ENCODE results near the gene KNDC1.
"Not testable (repeated sequence)": the region's sequence is repeated elsewhere in the genome, so short reads cannot be mapped to it uniquely, and the experiment has no call there.

KNDC1 gene

GRCh38 chr10:133162910-133163856, 3.2 kb downstream of the KNDC1 start:
- no peak for DNase-seq

- no peak for DNase-seq
Measured at GRCh38 chr10:133163889-133164815, 4.1 kb downstream of the KNDC1 start.

DNA sequence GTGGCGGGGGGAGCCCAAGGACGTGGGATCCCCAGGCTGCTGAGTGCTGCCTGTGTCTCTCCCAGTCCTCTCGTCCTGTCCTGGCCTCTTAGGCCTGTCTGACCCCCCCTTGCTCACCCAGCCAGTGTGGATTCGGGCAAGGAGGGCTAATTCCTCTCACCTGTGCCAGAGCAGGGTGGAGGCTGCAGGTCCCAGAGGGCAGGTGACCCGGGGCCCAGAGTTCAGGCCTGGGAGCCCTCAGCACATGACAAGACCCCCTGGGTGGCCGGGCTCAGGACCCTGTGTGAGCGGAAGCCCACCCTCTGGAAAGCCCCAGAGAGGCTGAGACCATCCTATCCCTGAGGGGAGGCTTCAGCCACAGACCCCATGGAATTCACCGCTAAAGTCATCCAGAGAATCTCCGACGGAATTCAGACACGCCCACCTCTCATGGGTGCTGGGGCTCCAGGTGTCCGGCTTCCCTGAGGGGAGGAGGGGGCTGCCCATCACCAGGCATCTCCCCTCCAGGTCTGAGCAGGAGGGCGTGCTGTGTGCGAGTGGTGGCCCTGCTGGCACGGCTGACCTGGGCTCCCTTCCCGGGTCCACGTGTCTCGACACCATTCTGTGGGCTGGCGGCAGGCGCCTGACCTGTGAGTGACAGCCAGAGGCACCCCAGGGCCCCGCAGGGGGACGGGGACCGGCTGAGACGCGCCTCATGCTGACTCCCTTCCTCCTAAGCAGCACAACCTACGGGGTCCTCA, 5.0 kb downstream of the KNDC1 start:
- no peak for DNase-seq

- DNase-seq, result no peak
Measured at GRCh38 chr10:133165556-133166503, 5.8 kb downstream of the KNDC1 start.

DNA sequence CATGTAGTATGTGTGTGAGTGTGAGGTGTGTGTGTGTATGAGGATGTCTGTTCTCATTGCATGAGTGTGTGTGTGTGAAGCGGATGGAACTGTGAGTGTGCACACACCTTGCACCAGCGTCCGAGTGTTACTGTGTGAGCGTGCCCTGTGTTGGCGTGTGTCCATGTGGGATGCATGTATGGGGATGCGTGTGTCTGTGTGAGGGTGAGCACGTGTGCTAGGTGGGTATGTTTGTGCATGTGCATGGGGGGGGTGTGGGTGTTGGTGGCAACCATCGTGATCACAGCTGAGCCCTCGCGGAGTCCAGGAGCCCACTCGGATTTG, 6.4 kb downstream of the KNDC1 start:
- no peak for DNase-seq

DNA sequence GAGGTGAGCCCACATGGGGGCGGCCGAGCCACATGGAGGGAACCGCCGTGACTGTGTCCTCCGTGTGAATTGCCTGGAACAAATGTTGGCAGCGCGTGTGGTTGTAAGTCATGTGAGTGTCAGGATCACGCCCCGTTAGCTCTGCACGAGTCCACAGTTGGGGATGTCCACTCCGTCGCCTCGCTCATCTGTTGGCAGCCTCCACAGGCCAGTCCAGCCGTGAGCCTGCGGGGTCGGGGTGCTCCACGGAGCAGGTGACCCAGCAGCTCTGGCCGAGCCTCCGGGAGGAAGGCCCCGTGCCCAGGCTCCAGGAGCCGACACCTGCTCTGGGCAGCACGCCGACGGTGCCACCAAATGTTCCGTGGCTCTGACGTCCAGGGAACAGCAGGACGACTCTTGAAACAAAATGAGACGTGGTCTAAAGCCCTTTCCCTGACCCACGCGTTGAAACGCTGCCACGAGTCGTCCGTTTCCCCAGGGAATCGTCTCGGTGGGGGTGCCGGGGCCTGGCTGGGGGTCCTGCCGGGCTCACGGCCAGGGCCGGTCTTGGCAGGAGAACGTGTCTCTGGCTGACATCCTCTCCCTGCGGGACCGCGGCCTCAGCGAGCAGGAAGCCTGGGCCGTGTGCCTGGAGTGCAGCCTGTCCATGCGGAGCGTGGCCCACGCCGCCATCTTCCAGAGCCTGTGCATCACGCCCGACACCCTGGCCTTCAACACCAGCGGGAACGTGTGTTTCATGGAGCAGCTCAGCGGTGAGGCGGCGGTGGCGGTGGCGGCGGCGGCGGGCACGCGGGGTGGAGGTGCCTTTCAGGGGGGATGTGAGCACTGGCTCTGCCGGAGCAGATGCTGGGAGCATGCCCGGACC, 7.0 kb downstream of the KNDC1 start:
- no peak for DNase-seq

DNA sequence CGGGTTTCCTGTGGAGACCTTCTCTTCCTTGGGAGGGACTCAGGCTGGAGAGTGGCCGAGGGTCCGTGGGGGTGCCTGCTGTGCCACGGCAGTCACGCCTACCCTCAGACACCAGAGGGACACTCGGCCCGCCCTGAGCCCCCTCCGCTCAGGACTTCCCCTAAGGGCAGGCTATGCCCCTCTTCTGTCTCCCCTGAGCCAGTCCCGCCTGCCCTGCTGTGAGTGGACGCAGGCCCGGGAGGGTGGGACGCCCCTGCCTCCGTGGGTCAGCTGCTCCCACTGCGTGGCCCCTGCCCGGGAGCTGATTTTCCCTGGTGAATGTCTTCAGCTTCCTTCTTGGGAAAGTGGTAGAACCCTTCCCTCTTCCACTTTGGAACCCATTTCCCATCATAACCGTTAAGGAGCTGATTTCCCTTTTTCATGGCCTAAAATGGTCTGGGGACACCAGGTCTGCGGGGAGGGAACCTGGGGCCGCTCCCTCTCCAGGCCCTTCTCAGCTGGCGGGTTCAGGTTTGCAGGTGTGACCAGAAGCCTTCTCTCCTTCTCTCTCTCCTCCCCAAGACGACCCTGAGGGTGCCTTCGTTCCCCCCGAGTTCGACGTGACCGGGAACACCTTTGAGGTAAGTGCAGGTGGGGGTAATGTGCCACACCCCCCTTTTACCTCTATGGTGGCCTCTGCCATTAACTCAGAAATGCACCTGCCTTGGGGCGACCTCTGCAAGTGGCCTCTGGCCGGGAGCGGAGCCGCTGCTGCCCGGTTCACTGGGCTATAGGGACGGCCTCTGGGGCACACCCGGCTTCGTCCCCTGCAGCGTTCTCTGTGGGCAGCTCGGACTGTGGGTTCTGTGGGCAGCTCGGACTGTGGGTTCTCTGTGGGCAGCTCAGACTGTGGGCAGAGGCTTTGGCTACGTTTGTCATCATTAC, 7.9 kb downstream of the KNDC1 start:
- no peak for DNase-seq

GRCh38 chr10:133168617-133169031, 8.6 kb downstream of the KNDC1 start:
- no peak for DNase-seq

DNA sequence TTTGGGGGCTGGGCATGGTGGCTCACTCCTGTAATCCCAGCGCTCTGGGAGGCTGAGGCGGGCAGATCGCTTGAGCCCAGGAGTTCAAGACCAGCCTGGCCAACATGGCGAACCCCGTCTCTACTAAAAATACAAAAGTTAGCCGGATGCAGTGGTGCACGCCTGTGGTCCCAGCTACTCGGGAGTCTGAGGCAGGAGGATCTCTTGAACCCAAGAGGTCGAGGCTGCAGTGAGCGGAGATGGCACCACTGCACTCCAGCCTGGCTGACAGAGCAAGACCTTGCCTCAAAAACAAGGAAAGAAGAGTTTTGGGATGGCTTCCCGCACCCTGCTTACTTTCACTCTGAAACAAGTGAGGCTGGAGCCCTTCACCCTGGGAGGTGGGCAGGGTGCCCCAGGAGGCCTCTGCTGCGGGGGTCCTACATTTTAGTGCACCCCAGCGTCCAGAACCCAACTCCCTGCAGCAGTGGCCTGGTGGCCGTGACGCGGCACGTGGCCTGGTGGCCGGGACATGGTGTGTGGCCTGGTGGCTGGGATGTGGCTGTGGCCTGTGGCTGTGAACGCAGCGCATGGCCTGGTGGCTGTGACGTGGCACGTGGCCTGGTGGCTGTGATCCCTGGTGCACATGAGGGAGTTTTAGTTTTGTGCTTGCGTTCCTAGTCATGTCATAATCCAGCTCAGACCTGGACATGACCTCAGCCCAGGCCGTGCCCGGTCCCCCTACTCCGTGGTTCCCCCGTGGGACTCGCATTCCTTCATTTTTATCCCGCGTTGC, 9.3 kb downstream of the KNDC1 start:
- no peak for DNase-seq

DNA sequence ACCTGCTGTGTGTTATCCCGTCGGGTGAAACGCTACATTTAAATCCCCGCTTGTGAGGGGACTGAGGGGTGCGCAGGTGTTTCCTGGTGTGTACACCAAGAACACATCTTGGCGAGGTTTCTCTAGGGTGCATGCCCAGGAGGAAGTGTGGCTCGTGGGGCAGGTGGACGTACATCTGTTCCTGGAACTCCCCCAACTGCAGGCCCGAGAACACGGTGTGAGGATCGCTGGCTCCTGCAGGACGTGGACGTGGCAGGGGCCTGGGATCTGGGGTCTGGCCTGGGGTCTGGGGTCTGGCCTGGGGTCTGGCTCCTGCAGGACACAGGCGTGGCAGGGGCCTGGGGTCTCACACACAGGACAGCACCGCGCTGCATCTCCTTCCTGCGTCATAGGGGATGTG, 10.1 kb downstream of the KNDC1 start:
- DNase-seq, result no peak

GRCh38 chr10:133173860-133174640, 14.0 kb downstream of the KNDC1 start:
- DNase-seq, result no peak

GRCh38 chr10:133174689-133175263, 14.8 kb downstream of the KNDC1 start:
- DNase-seq, result no peak

GRCh38 chr10:133175624-133176023, 15.6 kb downstream of the KNDC1 start:
- not testable (repeated sequence) for DNase-seq

DNA sequence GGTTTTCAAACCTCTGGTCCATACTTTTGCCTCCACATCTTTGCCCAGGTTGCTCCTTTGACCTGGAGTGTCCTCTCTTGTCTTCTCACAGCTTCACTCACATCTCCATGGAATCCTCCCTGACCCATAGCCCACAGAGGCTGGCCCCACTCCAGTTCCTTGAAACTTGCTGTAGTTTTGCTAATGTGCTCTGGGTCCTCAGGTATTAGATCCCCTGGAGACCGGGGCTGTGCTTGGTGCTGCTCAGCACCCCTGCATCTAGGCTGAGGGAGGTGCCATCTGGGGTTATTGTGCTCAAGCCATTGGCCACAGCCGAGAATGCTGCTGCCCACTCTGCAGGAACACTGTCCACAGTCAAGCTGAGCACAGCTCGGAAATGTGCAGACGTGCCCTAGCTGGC, 16.5 kb downstream of the KNDC1 start:
- no peak for DNase-seq

DNA sequence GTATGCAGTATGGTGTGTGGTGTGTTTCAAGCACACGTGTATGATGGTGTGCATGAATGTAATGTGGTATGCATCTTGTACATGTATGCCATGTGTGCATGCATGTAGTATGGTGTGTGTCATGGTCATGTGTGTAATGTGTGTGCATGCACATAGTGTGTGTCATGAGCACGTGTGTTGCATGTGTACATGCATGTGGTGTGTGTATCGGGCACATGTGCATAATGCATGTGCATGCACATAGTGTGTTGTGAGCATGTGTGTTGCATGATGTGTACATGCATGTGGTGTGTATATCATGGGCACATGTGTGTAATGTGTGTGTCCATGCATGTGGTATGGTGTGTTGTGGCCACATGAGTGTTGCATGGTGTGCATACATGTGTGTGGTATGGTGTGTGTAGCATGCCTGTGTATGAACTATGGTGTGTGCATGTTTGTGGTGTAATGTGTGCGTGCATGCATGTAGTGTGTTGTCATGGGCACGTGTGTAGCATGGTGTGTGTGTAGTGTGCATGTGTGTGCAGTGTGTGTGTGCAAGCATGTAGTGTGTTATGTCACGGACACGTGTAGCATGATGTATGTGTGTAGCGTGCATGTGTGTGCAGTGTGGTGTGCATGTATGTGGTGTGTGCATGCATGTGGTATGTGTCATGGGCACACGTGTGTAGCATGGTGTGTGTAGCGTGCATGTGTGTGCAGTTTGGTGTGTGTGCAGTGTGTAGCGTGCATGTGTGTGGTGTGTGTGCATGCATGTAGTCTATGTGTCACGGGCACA, 17.6 kb downstream of the KNDC1 start:
- no peak for DNase-seq

DNA sequence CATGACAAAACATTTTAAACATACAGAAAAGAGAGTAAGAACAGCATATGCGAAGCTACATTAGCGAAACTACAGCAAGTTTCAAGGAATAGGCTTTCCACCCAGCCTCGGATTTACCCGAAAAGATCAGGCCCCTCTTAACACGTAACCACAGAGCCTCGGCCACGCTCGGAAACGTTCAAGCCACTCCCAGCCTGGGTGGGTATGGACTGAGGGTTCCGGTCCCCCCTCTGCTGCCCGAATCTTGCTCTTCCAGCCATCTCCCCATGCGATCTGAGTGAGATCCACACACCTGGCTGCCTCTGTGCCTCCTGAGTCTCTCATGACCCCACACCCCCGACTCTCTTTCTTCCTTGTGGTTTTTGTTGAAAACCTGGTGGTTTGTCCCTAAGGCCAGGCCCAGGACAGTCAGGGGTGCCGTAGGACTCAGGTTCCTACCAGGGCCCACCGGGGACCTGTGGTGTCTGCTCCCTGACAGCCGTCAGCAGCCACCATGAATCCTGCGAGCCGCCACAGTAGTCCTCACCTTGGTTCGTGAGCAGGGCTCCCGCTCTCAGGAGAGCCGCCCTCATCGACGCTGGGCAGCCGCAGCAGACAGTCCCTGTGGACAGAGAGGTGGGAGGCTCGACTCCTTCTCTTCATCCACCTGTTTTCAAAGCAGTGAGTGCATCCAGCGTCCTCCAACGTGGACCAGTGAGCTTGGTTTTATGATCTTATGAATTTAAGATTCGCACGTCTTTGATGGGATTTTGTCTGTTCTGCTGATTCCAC, 18.5 kb downstream of the KNDC1 start:
- no peak for DNase-seq

All from NCI-H524 (cell line).